Esophagus muscularis mucosa (tissue), 4 donors: Measurements from ENCODE around the gene MSL1. TPM values are rescaled to one million over a fixed set of nuclear protein-coding genes. Genes with fewer than 3 reads are reported as not detected.
A peak's percentile ranks its signal among the peaks of the same experiment; 100 is the strongest.

Experiments used
- DNase-seq: peaks from one replicate; pipeline ENCODE4 v3.0.0-alpha.2; 2017; ENCODE audit errors: extremely low spot score
- H3K27ac ChIP-seq, 4 donors: fragments of 200-600 bp; sonication (generic); replicated peaks in 1 of 4; 1 replicate in 3 of 4; 2 replicates in 1 of 4; pipeline ENCODE4 v1.5.1; 2016 to 2019; ENCODE audit warnings: mild to moderate bottlenecking in 1 of 4
- H3K27me3 ChIP-seq, 4 donors: fragments of 200-600 bp; sonication (generic); one replicate each; pipeline versions ENCODE4 v1.5.1 to v1.6.0; 2016 to 2019
- H3K36me3 ChIP-seq, 4 donors: fragments of 200-600 bp; sonication (generic); one replicate each; pipeline ENCODE4 v1.5.1; 2016 to 2019
- H3K4me1 ChIP-seq, 4 donors: fragments of 200-600 bp; sonication (generic); one replicate each; pipeline ENCODE4 v1.5.1; 2016 to 2019
- H3K4me3 ChIP-seq, 4 donors: fragments of 200-600 bp; sonication (generic); 1 replicate in 2 of 4; 2 replicates in 2 of 4; pipeline ENCODE4 v1.5.1; 2016 to 2019; ENCODE audit warnings: mild to moderate bottlenecking in 4 of 4, moderate library complexity in 1 of 4
- H3K9me3 ChIP-seq, 4 donors: fragments of 200-600 bp; sonication (generic); 1 replicate in 3 of 4; 2 replicates in 1 of 4; pipeline ENCODE4 v1.5.1; 2016 to 2019
- CTCF ChIP-seq, 3 experiments: fragments of 200-600 bp in 2 of 3; fragments of 450-650 bp in 1 of 3; sonication (generic) in 2 of 3; IDR thresholded peaks; one replicate each; pipeline ENCODE4 v1.5.1; 2017 to 2019; ENCODE audit warnings: antibody characterized with exemption in 3 of 3, mild to moderate bottlenecking in 2 of 3, moderate library complexity in 1 of 3
- EP300 ChIP-seq: sonication (generic); formaldehyde crosslinking; IDR thresholded peaks from one replicate; pipeline ENCODE4 v1.6.1; 2017; ENCODE audit warnings: antibody characterized with exemption
- POLR2A ChIP-seq: fragments of 450-650 bp; IDR thresholded peaks from one replicate; pipeline ENCODE4 v1.6.1; 2017; ENCODE audit warnings: antibody characterized with exemption, moderate library complexity, mild to moderate bottlenecking, low read depth
- POLR2AphosphoS5 ChIP-seq, 2 donors: sonication (generic); formaldehyde crosslinking; IDR thresholded peaks; one replicate each; pipeline ENCODE4 v1.6.1; 2017; ENCODE audit warnings: antibody characterized with exemption in 2 of 2
- WGBS: methylation state at CpG from one replicate; pipeline ENCODE4 v1.1.5; 2018; 5-methylcytosine and 5-hydroxymethylcytosine counted together
- intact Hi-C: fragments of 100-400 bp; cut with DNase I; formaldehyde crosslinking; loops from one replicate; pipeline ENCODE4 v1.15.1; 2023
- total RNA-seq, 4 donors: library from RNA; depleted of rRNA; stranded (reverse); fragments of >200 nt; gene quantifications; one replicate each; pipeline versions ENCODE4 v1.1.0 to v1.2.1, GENCODE V29; 2016

The MSL1 gene
- total RNA-seq, 4 donors from 2014 or later: 64.1 to 86.8 (median 72.2) TPM

- intact Hi-C loops: loop anchor here (5.0 kb wide), 1 partner anchor 36 kb away; no protein-coding TSS in a partner anchor
- Histone ChIP-seq H3K27me3 (no peaks in the 10 kb centered on the region), H3K4me1 (peaks cover 87 to 99% (median 98%) of the 10 kb centered on the region in 4 donors), H3K9me3 (no peaks in the 10 kb centered on the region), H3K36me3 (peaks cover 42 to 84% (median 74%) of the 10 kb centered on the region in 4 donors), H3K4me3 (peak overlapping the region in 2 of 4 donors; percentile 2 to 17), H3K27ac (peak overlapping the region; percentile 88 to 99 (median 94))
- WGBS: 45% methylated on average over 2 of the region's 16 CpGs
- no peak for DNase-seq
- TF ChIP-seq POLR2AphosphoS5 (IDR thresholded peaks at IDR 0.05) (peak; percentile 27 to 41), CTCF (IDR thresholded peaks at IDR 0.05) (no peak)
Measured at GRCh38 chr17:40093580-40094201, 28.1 kb upstream of the MSL1 start.

- 73% methylated on average over 11 of the region's 14 CpGs for WGBS
- no peak for DNase-seq
- intact Hi-C loops: loop anchor here (5.0 kb wide), 1 partner anchor 38 kb away; no protein-coding TSS in a partner anchor
Measured at GRCh38 chr17:40094874-40095273, 26.9 kb upstream of the MSL1 start.

GRCh38 chr17:40095351-40095943, 26.3 kb upstream of the MSL1 start:
- TF ChIP-seq EP300: no peak
- no peak for TF ChIP-seq CTCF (IDR thresholded peaks at IDR 0.05)
- 76% methylated on average over 12 of the region's 17 CpGs for whole genome bisulfite sequencing
- no peaks in the 10 kb centered on the region for H3K27me3 ChIP-seq
- peak overlapping the region; percentile 88 to 99 (median 94) for H3K27ac ChIP-seq
- H3K4me3 ChIP-seq: no peak overlapping the region
- H3K4me1 ChIP-seq: peaks cover 79 to 89% (median 84%) of the 10 kb centered on the region in 4 donors
- peaks cover 42 to 66% (median 57%) of the 10 kb centered on the region in 4 donors for H3K36me3 ChIP-seq
- intact Hi-C loops: no loop called here
- H3K9me3 ChIP-seq: no peaks in the 10 kb centered on the region
- no peak for DNase-seq

More at GRCh38 chr17:40094874-40095273, 26.9 kb upstream of the MSL1 start:
- H3K4me1 ChIP-seq: peaks cover 85 to 91% (median 90%) of the 10 kb centered on the region in 4 donors
- H3K27ac ChIP-seq: peak overlapping the region; percentile 88 to 99 (median 94)
- no peaks in the 10 kb centered on the region for H3K27me3 ChIP-seq
- TF ChIP-seq CTCF (IDR thresholded peaks at IDR 0.05) (no peak), POLR2AphosphoS5 (IDR thresholded peaks at IDR 0.05) (no peak), EP300 (no peak), POLR2A (no peak)
- H3K4me3 ChIP-seq: no peak overlapping the region
- H3K36me3 ChIP-seq: peaks cover 42 to 72% (median 62%) of the 10 kb centered on the region in 4 donors
- H3K9me3 ChIP-seq: no peaks in the 10 kb centered on the region

- Histone ChIP-seq H3K27me3 (no peaks in the 10 kb centered on the region), H3K27ac (peak overlapping the region; percentile 88 to 99 (median 94)), H3K4me3 (peak overlapping the region in 3 of 4 donors; percentile 70 to 77 (median 70)), H3K36me3 (peaks cover 42 to 60% (median 52%) of the 10 kb centered on the region in 4 donors), H3K4me1 (peaks cover 75 to 87% (median 83%) of the 10 kb centered on the region in 4 donors), H3K9me3 (no peaks in the 10 kb centered on the region)
- DNase-seq: no peak
- 44% methylated on average over 21 of the region's 23 CpGs for WGBS
- peak; percentile 61 to 62 for TF ChIP-seq POLR2AphosphoS5 (IDR thresholded peaks at IDR 0.05)
- no peak for TF ChIP-seq CTCF (IDR thresholded peaks at IDR 0.05)
- no peak for TF ChIP-seq POLR2A
- no peak for TF ChIP-seq EP300
- intact Hi-C loops: no loop called here
Measured at GRCh38 chr17:40095944-40096791, 25.6 kb upstream of the MSL1 start.
